ENCODE measurements around the gene EIF4E2.

The EIF4E2 gene

GRCh38 chr2:232562515-232563151, 12.1 kb downstream of the EIF4E2 start:
- no peaks in the 10 kb centered on the region for H3K79me2 ChIP-seq (ENCODE audit: insufficient read depth, low read depth)
- H3K4me3 ChIP-seq (IDR thresholded peaks at IDR 0.05; ENCODE audit: insufficient read depth, low read depth, low read length), result no peak overlapping the region
- H4K20me1 ChIP-seq (ENCODE audit: insufficient read depth), result no peaks in the 10 kb centered on the region
- H3K27ac ChIP-seq, result no peak overlapping the region
- no peaks in the 10 kb centered on the region for H3K4me1 ChIP-seq (ENCODE audit: low read depth, poor library complexity, severe bottlenecking)
- peaks cover 2% of the 10 kb centered on the region; the same call in 1 of the 2 replicates for H3K36me3 ChIP-seq (ENCODE audit: insufficient read depth)
- no peak overlapping the region for H2AFZ ChIP-seq (ENCODE audit: low read depth)
- TF ChIP-seq CTCF (conservative IDR thresholded peaks at IDR 0.05; ENCODE audit: low read depth, low read length), result no peak
- no peak overlapping the region for H3K4me2 ChIP-seq
- H3K27me3 ChIP-seq (ENCODE audit: insufficient read depth, low read depth), result no peaks in the 10 kb centered on the region
- H3K9ac ChIP-seq, result no peak overlapping the region

- no peaks in the 10 kb centered on the region for H4K20me1 ChIP-seq (ENCODE audit: insufficient read depth)
- no peak overlapping the region for H3K4me2 ChIP-seq
- no peak overlapping the region for H3K9ac ChIP-seq
- H3K27me3 ChIP-seq (ENCODE audit: insufficient read depth, low read depth), result no peaks in the 10 kb centered on the region
- H3K27ac ChIP-seq, result no peak overlapping the region
- H3K4me3 ChIP-seq (IDR thresholded peaks at IDR 0.05; ENCODE audit: insufficient read depth, low read depth, low read length), result no peak overlapping the region
- peaks cover 6% of the 10 kb centered on the region; the same call in 1 of the 2 replicates for H3K36me3 ChIP-seq (ENCODE audit: insufficient read depth)
- no peaks in the 10 kb centered on the region for H3K79me2 ChIP-seq (ENCODE audit: insufficient read depth, low read depth)
- TF ChIP-seq CTCF (conservative IDR thresholded peaks at IDR 0.05; ENCODE audit: low read depth, low read length), result no peak
- H3K4me1 ChIP-seq (ENCODE audit: low read depth, poor library complexity, severe bottlenecking), result no peaks in the 10 kb centered on the region
- no peak overlapping the region for H2AFZ ChIP-seq (ENCODE audit: low read depth)
Observed at GRCh38 chr2:232563580-232563979, 13.1 kb downstream of the EIF4E2 start.

GRCh38 chr2:232567721-232568120, 17.2 kb downstream of the EIF4E2 start:
- TF ChIP-seq CTCF (conservative IDR thresholded peaks at IDR 0.05; ENCODE audit: low read depth, low read length), result no peak
- H3K9ac ChIP-seq, result no peak overlapping the region
- H3K4me1 ChIP-seq (ENCODE audit: low read depth, poor library complexity, severe bottlenecking), result no peaks in the 10 kb centered on the region
- H3K4me2 ChIP-seq, result no peak overlapping the region
- H3K4me3 ChIP-seq (IDR thresholded peaks at IDR 0.05; ENCODE audit: insufficient read depth, low read depth, low read length), result no peak overlapping the region
- no peak overlapping the region for H3K27ac ChIP-seq
- H2AFZ ChIP-seq (ENCODE audit: low read depth), result no peak overlapping the region
- no peaks in the 10 kb centered on the region for H4K20me1 ChIP-seq (ENCODE audit: insufficient read depth)
- no peaks in the 10 kb centered on the region for H3K79me2 ChIP-seq (ENCODE audit: insufficient read depth, low read depth)
- H3K27me3 ChIP-seq (ENCODE audit: insufficient read depth, low read depth), result no peaks in the 10 kb centered on the region
- peaks cover 6% of the 10 kb centered on the region; the same call in 1 of the 2 replicates for H3K36me3 ChIP-seq (ENCODE audit: insufficient read depth)

GRCh38 chr2:232568161-232568560, 17.7 kb downstream of the EIF4E2 start:
- Histone ChIP-seq H3K9ac (no peak overlapping the region), H3K27ac (no peak overlapping the region), H3K36me3 (ENCODE audit: insufficient read depth) (peaks cover 6% of the 10 kb centered on the region; the same call in 1 of the 2 replicates), H4K20me1 (ENCODE audit: insufficient read depth) (no peaks in the 10 kb centered on the region), H3K4me3 (IDR thresholded peaks at IDR 0.05; ENCODE audit: insufficient read depth, low read depth, low read length) (no peak overlapping the region), H2AFZ (ENCODE audit: low read depth) (no peak overlapping the region), H3K79me2 (ENCODE audit: insufficient read depth, low read depth) (no peaks in the 10 kb centered on the region), H3K4me1 (ENCODE audit: low read depth, poor library complexity, severe bottlenecking) (no peaks in the 10 kb centered on the region), H3K27me3 (ENCODE audit: insufficient read depth, low read depth) (no peaks in the 10 kb centered on the region), H3K4me2 (no peak overlapping the region)
- no peak for TF ChIP-seq CTCF (conservative IDR thresholded peaks at IDR 0.05; ENCODE audit: low read depth, low read length)

Data from KMS-11 (cell line).